ENCODE data around the gene UTF1. TPM values are rescaled to one million over a fixed set of nuclear protein-coding genes. Genes with fewer than 3 reads are reported as not detected.

The UTF1 gene
- total and polyA plus RNA-seq, 2 experiments from 2014 or later: 12.2 to 51.4 TPM

DNA sequence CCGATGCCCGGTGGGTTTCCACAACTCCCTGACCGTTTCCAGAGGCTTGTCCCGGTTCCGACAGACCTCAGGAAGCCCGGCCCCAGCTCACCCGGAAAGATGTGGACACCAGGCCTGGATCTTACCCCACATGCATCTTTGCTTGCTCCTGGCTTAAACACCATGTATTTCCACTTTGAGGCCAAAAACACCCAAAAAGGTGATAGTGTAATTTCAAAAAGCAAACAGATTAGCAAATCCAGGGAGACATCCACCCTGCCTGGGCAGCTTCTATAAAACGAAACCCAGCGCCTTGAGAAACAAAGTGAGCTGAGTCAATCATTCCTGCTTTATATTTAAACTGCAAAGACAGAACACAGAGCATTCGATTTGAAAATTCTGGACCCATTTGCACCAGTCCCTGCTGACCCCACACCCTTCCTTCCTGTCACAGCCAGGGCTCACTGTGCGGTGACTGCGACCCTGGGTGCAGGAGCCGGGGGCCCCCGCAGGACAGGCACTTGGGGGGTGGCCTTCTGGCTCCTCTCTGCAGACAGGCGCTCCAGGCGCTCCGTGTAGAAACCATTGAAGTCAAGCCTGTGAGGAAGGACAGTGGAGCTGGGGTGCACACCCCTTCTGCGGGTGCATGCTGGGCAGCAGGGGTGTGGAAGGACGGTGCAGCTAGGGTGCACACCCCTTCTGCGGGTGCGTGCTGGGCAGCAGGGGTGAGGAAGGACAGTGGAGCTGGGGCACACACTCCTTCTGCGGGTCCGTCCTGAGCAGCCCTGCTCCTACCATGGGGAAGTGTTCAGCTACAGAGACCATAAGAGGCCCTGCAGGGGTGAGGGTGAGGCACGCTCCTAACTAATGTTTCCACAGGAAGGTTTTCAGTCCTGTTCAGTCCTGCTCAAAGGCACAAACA is 49.6 kb downstream of the UTF1 start (continued):
- TF ChIP-seq ZNF462 (CRISPR knock-in tag; IDR thresholded peaks at IDR 0.05) (no peak), STAT1 (IDR thresholded peaks at IDR 0.05; ENCODE audit: unreplicated experiment) (no peak), EZH2 (IDR thresholded peaks at IDR 0.05; ENCODE audit: low read depth, unreplicated experiment) (no peak), EZH2phosphoT487 (IDR thresholded peaks at IDR 0.05; ENCODE audit: unreplicated experiment) (no peak), NANOG (IDR thresholded peaks at IDR 0.05; ENCODE audit: borderline replicate concordance) (no peak), CREB1 (CRISPR knock-in tag; IDR thresholded peaks at IDR 0.05; ENCODE audit: low read depth) (no peak), ZNF114 (CRISPR knock-in tag; IDR thresholded peaks at IDR 0.05) (no peak), JUNB (IDR thresholded peaks at IDR 0.05; ENCODE audit: unreplicated experiment) (no peak), POLR2AphosphoS5 (IDR thresholded peaks at IDR 0.05; ENCODE audit: low read depth) (no peak)
- TF ChIP-seq, protein P1, sequence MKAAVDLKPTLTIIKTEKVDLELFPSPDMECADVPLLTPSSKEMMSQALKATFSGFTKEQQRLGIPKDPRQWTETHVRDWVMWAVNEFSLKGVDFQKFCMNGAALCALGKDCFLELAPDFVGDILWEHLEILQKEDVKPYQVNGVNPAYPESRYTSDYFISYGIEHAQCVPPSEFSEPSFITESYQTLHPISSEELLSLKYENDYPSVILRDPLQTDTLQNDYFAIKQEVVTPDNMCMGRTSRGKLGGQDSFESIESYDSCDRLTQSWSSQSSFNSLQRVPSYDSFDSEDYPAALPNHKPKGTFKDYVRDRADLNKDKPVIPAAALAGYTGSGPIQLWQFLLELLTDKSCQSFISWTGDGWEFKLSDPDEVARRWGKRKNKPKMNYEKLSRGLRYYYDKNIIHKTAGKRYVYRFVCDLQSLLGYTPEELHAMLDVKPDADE (IDR thresholded peaks at IDR 0.05): no peak
- TF ChIP-seq, protein P2, sequence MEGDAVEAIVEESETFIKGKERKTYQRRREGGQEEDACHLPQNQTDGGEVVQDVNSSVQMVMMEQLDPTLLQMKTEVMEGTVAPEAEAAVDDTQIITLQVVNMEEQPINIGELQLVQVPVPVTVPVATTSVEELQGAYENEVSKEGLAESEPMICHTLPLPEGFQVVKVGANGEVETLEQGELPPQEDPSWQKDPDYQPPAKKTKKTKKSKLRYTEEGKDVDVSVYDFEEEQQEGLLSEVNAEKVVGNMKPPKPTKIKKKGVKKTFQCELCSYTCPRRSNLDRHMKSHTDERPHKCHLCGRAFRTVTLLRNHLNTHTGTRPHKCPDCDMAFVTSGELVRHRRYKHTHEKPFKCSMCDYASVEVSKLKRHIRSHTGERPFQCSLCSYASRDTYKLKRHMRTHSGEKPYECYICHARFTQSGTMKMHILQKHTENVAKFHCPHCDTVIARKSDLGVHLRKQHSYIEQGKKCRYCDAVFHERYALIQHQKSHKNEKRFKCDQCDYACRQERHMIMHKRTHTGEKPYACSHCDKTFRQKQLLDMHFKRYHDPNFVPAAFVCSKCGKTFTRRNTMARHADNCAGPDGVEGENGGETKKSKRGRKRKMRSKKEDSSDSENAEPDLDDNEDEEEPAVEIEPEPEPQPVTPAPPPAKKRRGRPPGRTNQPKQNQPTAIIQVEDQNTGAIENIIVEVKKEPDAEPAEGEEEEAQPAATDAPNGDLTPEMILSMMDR (conservative IDR thresholded peaks at IDR 0.05; ENCODE audit: low read depth in 2 of 2): no peak

Measured in GM23338 (cell line).